ENCODE results near the gene GALNT8. TPM values are rescaled to one million over a fixed set of nuclear protein-coding genes. Genes with fewer than 3 reads are reported as not detected.
"Not testable (repeated sequence)": the region's sequence is repeated elsewhere in the genome, so short reads cannot be mapped to it uniquely, and the experiment has no call there.

Gene GALNT8
- total and polyA plus RNA-seq, 2 donors (not counting 1 experiment from before 2014, with no cell fraction given): 0.30 to 1.3 TPM

DNA sequence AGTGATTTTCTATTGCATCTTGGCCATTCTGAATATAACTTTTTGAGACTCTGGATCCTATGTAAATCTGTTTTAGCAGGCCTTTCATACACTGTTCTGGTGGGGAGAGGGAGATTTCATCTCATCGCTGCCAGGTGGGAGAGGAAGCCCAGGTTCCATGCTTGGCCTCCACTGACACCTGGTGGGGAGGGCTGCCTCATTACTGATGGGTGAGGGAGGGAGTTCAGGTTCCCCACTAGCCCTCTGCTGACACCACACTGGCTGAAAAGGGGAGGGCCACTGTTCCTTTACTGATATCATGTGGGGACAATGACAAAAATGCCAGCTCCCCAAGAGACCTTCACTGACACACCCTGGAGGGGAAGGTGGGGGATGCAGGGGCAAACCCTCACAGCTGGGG, 2.4 kb upstream of the GALNT8 start:
- H2AFZ ChIP-seq (ENCODE audit: insufficient read depth, low read depth, low read length, poor library complexity, severe bottlenecking): no peak overlapping the region
- ATAC-seq (ENCODE audit: low read depth) (no peak), DNase-seq (no peak)
- Mint-ChIP-seq H3K27me3 (peaks cover 40% of the 10 kb centered on the region), H3K4me1 (no peaks in the 10 kb centered on the region), H3K27ac (no peak overlapping the region), H3K4me3 (no peak overlapping the region), H3K9me3 (ENCODE audit: insufficient read depth) (no peaks in the 10 kb centered on the region)
- H3K9ac ChIP-seq (ENCODE audit: low read length): no peak overlapping the region
- H3K4me1 ChIP-seq (ENCODE audit: control insufficient read depth in 2 of 2, insufficient read depth in 2 of 2, low read length in 2 of 2): no peaks in the 10 kb centered on the region
- H3K4me2 ChIP-seq (replicated peaks; ENCODE audit: low read depth, low read length, poor library complexity, severe bottlenecking): no peak overlapping the region
- POLR2A ChIA-PET: no interaction called here
- no peaks in the 10 kb centered on the region for H3K79me2 ChIP-seq (ENCODE audit: control insufficient read depth, insufficient read depth, low read length)
- H3K27me3 ChIP-seq (replicated peaks in 1 of 4; ENCODE audit: control extremely low read depth in 1 of 4, control insufficient read depth in 3 of 4, insufficient read depth in 4 of 4, low read length in 3 of 4): peaks cover 0 to 15% (median 4%) of the 10 kb centered on the region in 4 experiments
- 86% methylated on average over 1 of the region's 1 CpG for WGBS (ENCODE audit: insufficient coverage)
- no peaks in the 10 kb centered on the region for H3K36me3 ChIP-seq (replicated peaks in 1 of 2; ENCODE audit: control extremely low read depth in 1 of 2, control insufficient read depth in 1 of 2, extremely low read depth in 1 of 2, insufficient read depth in 2 of 2, low read length in 1 of 2)
- CTCF ChIA-PET: no interaction called here
- no peak overlapping the region for H3K27ac ChIP-seq (ENCODE audit: low read length in 2 of 2)
- no peaks in the 10 kb centered on the region for H4K20me1 ChIP-seq (ENCODE audit: control insufficient read depth, insufficient read depth, low read length, poor library complexity, severe bottlenecking)
- H3K9me3 ChIP-seq (ENCODE audit: control extremely low read depth in 1 of 3, control insufficient read depth in 2 of 3, insufficient read depth in 1 of 3, low read length in 2 of 3): no peaks in the 10 kb centered on the region
- no peak for TF ChIP-seq EZH2 (IDR thresholded peaks at IDR 0.05; ENCODE audit: borderline replicate concordance, insufficient read depth, low read depth, low read length, poor library complexity, severe bottlenecking)
- TF ChIP-seq, protein P1, sequence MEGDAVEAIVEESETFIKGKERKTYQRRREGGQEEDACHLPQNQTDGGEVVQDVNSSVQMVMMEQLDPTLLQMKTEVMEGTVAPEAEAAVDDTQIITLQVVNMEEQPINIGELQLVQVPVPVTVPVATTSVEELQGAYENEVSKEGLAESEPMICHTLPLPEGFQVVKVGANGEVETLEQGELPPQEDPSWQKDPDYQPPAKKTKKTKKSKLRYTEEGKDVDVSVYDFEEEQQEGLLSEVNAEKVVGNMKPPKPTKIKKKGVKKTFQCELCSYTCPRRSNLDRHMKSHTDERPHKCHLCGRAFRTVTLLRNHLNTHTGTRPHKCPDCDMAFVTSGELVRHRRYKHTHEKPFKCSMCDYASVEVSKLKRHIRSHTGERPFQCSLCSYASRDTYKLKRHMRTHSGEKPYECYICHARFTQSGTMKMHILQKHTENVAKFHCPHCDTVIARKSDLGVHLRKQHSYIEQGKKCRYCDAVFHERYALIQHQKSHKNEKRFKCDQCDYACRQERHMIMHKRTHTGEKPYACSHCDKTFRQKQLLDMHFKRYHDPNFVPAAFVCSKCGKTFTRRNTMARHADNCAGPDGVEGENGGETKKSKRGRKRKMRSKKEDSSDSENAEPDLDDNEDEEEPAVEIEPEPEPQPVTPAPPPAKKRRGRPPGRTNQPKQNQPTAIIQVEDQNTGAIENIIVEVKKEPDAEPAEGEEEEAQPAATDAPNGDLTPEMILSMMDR (IDR thresholded peaks at IDR 0.05): no peak
- intact Hi-C loops (cut with micrococcal nuclease): no loop called here
- H3K4me3 ChIP-seq (ENCODE audit: control extremely low read depth in 1 of 5, extremely low read depth in 1 of 5, insufficient read depth in 1 of 5, low read depth in 2 of 5, low read length in 4 of 5): no peak overlapping the region

DNA sequence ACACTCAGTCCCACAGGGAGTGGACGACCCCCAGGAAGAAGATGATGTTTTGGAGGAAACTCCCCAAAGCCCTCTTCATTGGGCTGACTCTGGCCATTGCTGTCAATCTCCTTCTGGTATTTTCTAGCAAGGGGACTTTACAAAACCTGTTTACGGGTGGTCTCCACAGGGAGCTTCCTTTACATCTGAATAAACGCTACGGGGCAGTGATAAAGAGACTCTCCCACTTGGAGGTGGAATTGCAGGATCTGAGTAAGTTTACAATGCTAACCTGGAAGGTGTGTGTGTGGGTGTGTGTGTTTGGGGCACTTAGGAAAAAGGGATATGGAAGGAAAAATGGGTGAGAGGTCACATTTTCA, 416 bp downstream of the GALNT8 start:
- peaks cover 0 to 15% (median 4%) of the 10 kb centered on the region in 4 experiments for H3K27me3 ChIP-seq (replicated peaks in 1 of 4; ENCODE audit: control extremely low read depth in 1 of 4, control insufficient read depth in 3 of 4, insufficient read depth in 4 of 4, low read length in 3 of 4)
- H3K4me2 ChIP-seq (replicated peaks; ENCODE audit: low read depth, low read length, poor library complexity, severe bottlenecking): no peak overlapping the region
- intact Hi-C loops (cut with micrococcal nuclease): no loop called here
- no peaks in the 10 kb centered on the region for H4K20me1 ChIP-seq (ENCODE audit: control insufficient read depth, insufficient read depth, low read length, poor library complexity, severe bottlenecking)
- no peaks in the 10 kb centered on the region for H3K9me3 ChIP-seq (ENCODE audit: control extremely low read depth in 1 of 3, control insufficient read depth in 2 of 3, insufficient read depth in 1 of 3, low read length in 2 of 3)
- Mint-ChIP-seq H3K27me3 (peaks cover 43% of the 10 kb centered on the region), H3K9me3 (ENCODE audit: insufficient read depth) (no peaks in the 10 kb centered on the region), H3K4me3 (no peak overlapping the region), H3K27ac (no peak overlapping the region), H3K4me1 (no peaks in the 10 kb centered on the region)
- ChIA-PET POLR2A (no interaction called here), CTCF (no interaction called here)
- no peaks in the 10 kb centered on the region for H3K36me3 ChIP-seq (replicated peaks in 1 of 2; ENCODE audit: control extremely low read depth in 1 of 2, control insufficient read depth in 1 of 2, extremely low read depth in 1 of 2, insufficient read depth in 2 of 2, low read length in 1 of 2)
- H3K4me3 ChIP-seq (ENCODE audit: control extremely low read depth in 1 of 5, extremely low read depth in 1 of 5, insufficient read depth in 1 of 5, low read depth in 2 of 5, low read length in 4 of 5): no peak overlapping the region
- TF ChIP-seq, protein P1 (IDR thresholded peaks at IDR 0.05): no peak
- TF ChIP-seq EZH2 (IDR thresholded peaks at IDR 0.05; ENCODE audit: borderline replicate concordance, insufficient read depth, low read depth, low read length, poor library complexity, severe bottlenecking): no peak
- DNase-seq: no peak
- no peak overlapping the region for H3K9ac ChIP-seq (ENCODE audit: low read length)
- no peak for ATAC-seq (ENCODE audit: low read depth)
- no peak overlapping the region for H2AFZ ChIP-seq (ENCODE audit: insufficient read depth, low read depth, low read length, poor library complexity, severe bottlenecking)
- no peaks in the 10 kb centered on the region for H3K79me2 ChIP-seq (ENCODE audit: control insufficient read depth, insufficient read depth, low read length)
- no peak overlapping the region for H3K27ac ChIP-seq (ENCODE audit: low read length in 2 of 2)
- no peaks in the 10 kb centered on the region for H3K4me1 ChIP-seq (ENCODE audit: control insufficient read depth in 2 of 2, insufficient read depth in 2 of 2, low read length in 2 of 2)
- WGBS (ENCODE audit: insufficient coverage): 95% methylated on average over 3 of the region's 4 CpGs

DNA sequence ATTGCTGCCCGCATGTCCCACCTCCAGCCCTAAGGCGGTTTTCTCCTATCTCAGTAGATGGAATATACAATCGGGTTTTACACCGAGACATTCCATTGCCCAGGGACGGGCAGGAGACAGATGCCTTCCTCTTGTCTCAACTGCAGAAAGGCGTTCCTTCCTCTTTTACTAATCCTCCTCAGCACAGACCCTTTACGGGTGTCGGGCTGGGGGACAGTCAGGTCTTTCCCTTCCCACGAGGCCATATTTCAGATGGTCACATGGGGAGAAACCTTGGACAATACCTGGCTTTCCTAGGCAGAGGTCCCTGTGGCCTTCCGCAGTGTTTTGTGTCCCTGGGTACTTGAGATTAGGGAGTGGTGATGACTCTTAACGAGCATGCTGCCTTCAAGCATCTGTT, 1.4 kb downstream of the GALNT8 start:
- H3K36me3 ChIP-seq (replicated peaks in 1 of 2; ENCODE audit: control extremely low read depth in 1 of 2, control insufficient read depth in 1 of 2, extremely low read depth in 1 of 2, insufficient read depth in 2 of 2, low read length in 1 of 2); H4K20me1 ChIP-seq (ENCODE audit: control insufficient read depth, insufficient read depth, low read length, poor library complexity, severe bottlenecking); H3K4me3 ChIP-seq (ENCODE audit: control extremely low read depth in 1 of 5, extremely low read depth in 1 of 5, insufficient read depth in 1 of 5, low read depth in 2 of 5, low read length in 4 of 5); H3K27ac ChIP-seq (ENCODE audit: low read length in 2 of 2); ATAC-seq (ENCODE audit: low read depth); H3K27ac Mint-ChIP-seq; DNase-seq; H3K4me3 Mint-ChIP-seq; H2AFZ ChIP-seq (ENCODE audit: insufficient read depth, low read depth, low read length, poor library complexity, severe bottlenecking); H3K79me2 ChIP-seq (ENCODE audit: control insufficient read depth, insufficient read depth, low read length); H3K4me1 Mint-ChIP-seq; CTCF ChIA-PET; H3K9me3 Mint-ChIP-seq (ENCODE audit: insufficient read depth); H3K9ac ChIP-seq (ENCODE audit: low read length); intact Hi-C loops (cut with micrococcal nuclease); H3K4me2 ChIP-seq (replicated peaks; ENCODE audit: low read depth, low read length, poor library complexity, severe bottlenecking); H3K9me3 ChIP-seq (ENCODE audit: control extremely low read depth in 1 of 3, control insufficient read depth in 2 of 3, insufficient read depth in 1 of 3, low read length in 2 of 3); POLR2A ChIA-PET; H3K4me1 ChIP-seq (ENCODE audit: control insufficient read depth in 2 of 2, insufficient read depth in 2 of 2, low read length in 2 of 2): not testable (repeated sequence)
- WGBS (ENCODE audit: insufficient coverage): no CpG with 5 or more reads among the region's 11 CpGs
- peaks cover 0 to 15% (median 4%) of the 10 kb centered on the region in 4 experiments for H3K27me3 ChIP-seq (replicated peaks in 1 of 4; ENCODE audit: control extremely low read depth in 1 of 4, control insufficient read depth in 3 of 4, insufficient read depth in 4 of 4, low read length in 3 of 4)
- peaks cover 43% of the 10 kb centered on the region for H3K27me3 Mint-ChIP-seq

Measured in B cell (primary cell).